K562 (cell line): ENCODE measurements around the gene PLEKHG4B. TPM values are rescaled to one million over a fixed set of nuclear protein-coding genes. Genes with fewer than 3 reads are reported as not detected.
A peak's percentile ranks its signal among the peaks of the same experiment; 100 is the strongest.

Source experiments
- ARHGAP35 ChIP-seq: fragments of 450-650 bp; IDR thresholded peaks from 2 replicates; pipeline ENCODE4 v1.6.1; 2018; ENCODE audit not compliant: partially characterized antibody
- ATF7 ChIP-seq: fragments of 450-650 bp; IDR thresholded peaks from 2 replicates; pipeline ENCODE4 v1.7.1; 2014; ENCODE audit warnings: mild to moderate bottlenecking, moderate library complexity
- CREM ChIP-seq: IDR thresholded peaks from 2 replicates; pipeline ENCODE4 v1.6.1; 2014; ENCODE audit warnings: antibody characterized with exemption, low read depth
- CTBP1 ChIP-seq: fragments of 450-650 bp; IDR thresholded peaks from 2 replicates; pipeline ENCODE4 v1.6.1; 2016; ENCODE audit warnings: borderline replicate concordance
- DIDO1 ChIP-seq: fragments of 450-650 bp; IDR thresholded peaks from 2 replicates; pipeline ENCODE4 v1.6.1; 2016; ENCODE audit warnings: low read depth, missing biosample characterization, missing genetic modification characterization
- E2F3 ChIP-seq: fragments of 250-450 bp; sonication (Bioruptor Pico); IDR thresholded peaks from 2 replicates; pipeline ENCODE4 v1.4.0; 2020; ENCODE audit warnings: mild to moderate bottlenecking
- FOXK2 ChIP-seq, 2 experiments: fragments of 450-650 bp; IDR thresholded peaks in 1 of 2; conservative IDR thresholded peaks in 1 of 2; 2 replicates each; pipeline ENCODE4 v1.6.1; 2016; ENCODE audit warnings: low read depth in 2 of 2, mild to moderate bottlenecking in 1 of 2
- FOXP1 ChIP-seq: sonication (generic); formaldehyde crosslinking; IDR thresholded peaks from 2 replicates; pipeline ENCODE4 v1.8.0; 2022; ENCODE audit warnings: mild to moderate bottlenecking, missing genetic modification reagents
- HOXB6 ChIP-seq: fragments of 250-450 bp; sonication (Bioruptor Pico); IDR thresholded peaks from 2 replicates; pipeline ENCODE4 v1.5.1; 2022; ENCODE audit warnings: mild to moderate bottlenecking, borderline replicate concordance
- MAFF ChIP-seq: IDR thresholded peaks from 2 replicates; pipeline ENCODE4 v1.6.1; 2012; ENCODE audit warnings: low read length, improper control_type of control experiment
- NCOA6 ChIP-seq: fragments of 450-650 bp; IDR thresholded peaks from 2 replicates; pipeline ENCODE4 v1.6.1; 2017; ENCODE audit warnings: mild to moderate bottlenecking
- NR3C1 ChIP-seq: sonication (generic); formaldehyde crosslinking; IDR thresholded peaks from 2 replicates; pipeline ENCODE4 v1.8.1; 2022; ENCODE audit warnings: missing genetic modification reagents
- PCBP2 ChIP-seq: fragments of 200-400 bp; formaldehyde crosslinking; IDR thresholded peaks from 2 replicates; pipeline ENCODE4 v1.6.1; 2018; ENCODE audit warnings: low read length, low read depth, mild to moderate bottlenecking, moderate library complexity; ENCODE audit not compliant: poor library complexity, severe bottlenecking
- PTRF ChIP-seq: fragments of 450-650 bp; IDR thresholded peaks from 2 replicates; pipeline ENCODE4 v1.6.1; 2016; ENCODE audit warnings: mild to moderate bottlenecking, missing genetic modification characterization, missing compliant biosample characterization
- PYGO2 ChIP-seq: fragments of 450-650 bp; IDR thresholded peaks from 2 replicates; pipeline ENCODE4 v1.6.1; 2016; ENCODE audit warnings: mild to moderate bottlenecking, missing genetic modification characterization, moderate library complexity, missing compliant biosample characterization
- RBM39 ChIP-seq: fragments of 200-400 bp; formaldehyde crosslinking; optimal IDR thresholded peaks from 2 replicates; pipeline ENCODE3; 2018; ENCODE audit warnings: low read depth, low read length
- SETDB1 ChIP-seq: IDR thresholded peaks from one replicate; pipeline ENCODE4 v1.6.1; 2012; ENCODE audit warnings: low read length, control low read depth, inconsistent platforms
- SMARCE1 ChIP-seq: fragments of 450-650 bp; IDR thresholded peaks from 2 replicates; pipeline ENCODE4 v1.7.1; 2016; ENCODE audit warnings: mild to moderate bottlenecking
- SREBF1 ChIP-seq: fragments of 150-350 bp; IDR thresholded peaks from 2 replicates; pipeline ENCODE4 v1.6.1; 2014; ENCODE audit warnings: antibody characterized with exemption, low read depth, low read length, borderline replicate concordance
- ZNF347 ChIP-seq: fragments of 450-650 bp; formaldehyde crosslinking; IDR thresholded peaks from 2 replicates; pipeline ENCODE4 v1.4.0; 2020; ENCODE audit warnings: low read depth, mild to moderate bottlenecking, moderate library complexity
- ZNF584 ChIP-seq: fragments of 200-800 bp; sonication (Bioruptor generic); IDR thresholded peaks from 2 replicates; pipeline ENCODE4 v1.6.1; 2016; ENCODE audit warnings: low read depth, mild to moderate bottlenecking, missing genetic modification characterization, missing compliant biosample characterization
- ZNF586 ChIP-seq: fragments of 450-650 bp; formaldehyde crosslinking; conservative IDR thresholded peaks from 2 replicates; pipeline ENCODE4 v1.4.0; 2020; ENCODE audit warnings: mild to moderate bottlenecking, moderate library complexity
- ZNF77 ChIP-seq: fragments of 250-450 bp; sonication (Bioruptor Pico); IDR thresholded peaks from 2 replicates; pipeline ENCODE4 v1.5.0; 2020
- polyA plus RNA-seq, 8 experiments: library from polyadenylated mRNA; depleted of rRNA in 4 of 8; stranded (reverse) in 5 of 8; unstranded in 3 of 8; fragments of >200 nt; fragmentation: Nextera tagmentation in 2 of 8; fragmentation: Illumina TruSeq in 1 of 8; extraction: Ambion mirVana in 2 of 8; extraction: Trizol in 1 of 8; gene quantifications; 2 replicates each; pipeline versions ENCODE4 v1.2.1 to v1.2.3, GENCODE V29; 2011 to 2014; ENCODE audit warnings: inconsistent platforms in 1 of 8, missing spikeins in 1 of 8
- total RNA-seq, 7 experiments: library from RNA; depleted of rRNA in 6 of 7; stranded (reverse); fragments of >200 nt in 6 of 7; fragmentation: Illumina TruSeq in 2 of 7; extraction: Trizol in 2 of 7; gene quantifications; 2 replicates each; pipeline versions ENCODE4 v1.2.1 to v1.2.3, GENCODE V29; 2011 to 2021; ENCODE audit warnings: low replicate concordance in 1 of 7
- TF ChIP-seq, protein P1 (sequence below): fragments of 450-650 bp; IDR thresholded peaks from 2 replicates; pipeline ENCODE4 v1.6.1; 2014; ENCODE audit warnings: low read depth, mild to moderate bottlenecking, moderate library complexity, borderline replicate concordance
- TF ChIP-seq, protein P2 (sequence below): fragments of 450-650 bp; formaldehyde crosslinking; IDR thresholded peaks from 2 replicates; pipeline ENCODE4 v1.4.0; 2022; ENCODE audit warnings: mild to moderate bottlenecking, moderate library complexity
- TF ChIP-seq, protein P3 (sequence below), 2 experiments: fragments of 200-800 bp in 1 of 2; sonication (Bioruptor generic) in 1 of 2; sonication (generic) in 1 of 2; formaldehyde crosslinking in 1 of 2; IDR thresholded peaks in 1 of 2; conservative IDR thresholded peaks in 1 of 2; 2 replicates each; pipeline versions ENCODE4 v1.5.0 to v1.6.1; 2016 to 2020; ENCODE audit warnings: missing compliant biosample characterization in 1 of 2, missing genetic modification characterization in 1 of 2, missing genetic modification reagents in 1 of 2

Gene PLEKHG4B
- total and polyA plus RNA-seq, 9 of the 15 experiments (the other 6 are each of a cell fraction or from before 2014, with no cell fraction given), result 0.02 TPM; not detected in 8

DNA sequence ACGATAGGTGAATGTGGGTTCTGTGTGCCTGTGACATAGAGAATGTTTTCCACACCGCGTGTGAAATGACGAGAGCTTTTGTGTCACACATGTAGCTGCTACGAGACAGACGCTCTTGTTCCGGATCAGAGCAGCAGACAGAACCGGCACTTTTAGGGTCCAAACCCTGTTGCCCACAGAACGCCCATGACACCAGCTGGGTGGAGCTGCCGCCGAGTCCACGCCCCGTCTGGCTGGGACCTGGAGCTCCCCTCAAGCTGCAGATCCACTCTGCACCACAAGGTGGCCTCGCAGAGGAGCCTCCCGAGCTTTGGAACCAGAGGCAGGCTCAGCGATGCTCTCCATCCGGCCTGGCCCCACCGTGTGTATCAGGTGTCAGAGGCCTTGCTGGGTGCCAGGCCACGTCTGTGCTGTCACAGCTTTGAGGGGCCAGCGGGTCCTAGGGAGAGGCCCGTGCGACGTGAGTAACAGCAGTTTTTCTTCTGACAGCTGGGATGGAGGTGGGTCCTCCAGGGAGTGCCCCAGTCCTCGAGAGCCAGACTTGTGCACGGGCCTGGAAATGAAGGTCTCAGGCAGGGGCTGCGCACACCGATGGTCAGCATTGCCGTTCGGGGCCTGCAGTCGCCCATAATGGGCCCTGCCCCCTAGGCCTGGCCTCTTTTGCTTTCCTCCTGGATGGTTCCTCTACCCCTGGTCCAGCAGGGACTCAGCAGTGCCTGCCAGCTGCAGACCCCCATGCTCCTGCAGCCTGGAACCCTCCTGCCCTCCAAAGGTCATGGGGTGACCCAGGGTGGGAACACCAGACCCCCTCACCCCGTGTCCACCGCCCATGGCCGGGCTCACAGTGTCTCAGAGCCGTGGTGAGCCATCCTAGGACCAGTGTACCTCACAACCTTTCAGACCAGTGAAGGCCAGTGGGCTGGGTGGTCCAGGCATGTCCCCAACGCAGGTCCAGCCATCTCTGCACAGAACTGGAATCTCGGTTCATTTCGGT, 96.8 kb downstream of the PLEKHG4B start (continued):
- TF ChIP-seq ZNF586 (CRISPR knock-in tag), result no peak
- no peak for TF ChIP-seq ZNF584 (CRISPR knock-in tag)
- no peak for TF ChIP-seq ATF7
- peak; percentile 84; the same call in 1 of the 2 replicates for TF ChIP-seq CTBP1
- TF ChIP-seq E2F3 (CRISPR knock-in tag), result no peak
- no peak for TF ChIP-seq ZNF77 (CRISPR knock-in tag)
- no peak for TF ChIP-seq ZNF347 (CRISPR knock-in tag)
- TF ChIP-seq FOXK2 (conservative IDR thresholded peaks at IDR 0.05 in 1 of 2, IDR thresholded peaks at IDR 0.05 in 1 of 2; ENCODE audit: low read depth in 2 of 2), result no peak
- TF ChIP-seq PTRF (tag), result no peak
- no peak for TF ChIP-seq ARHGAP35
- TF ChIP-seq DIDO1 (tag), result no peak
- TF ChIP-seq SMARCE1, result no peak
- no peak for TF ChIP-seq RBM39
- TF ChIP-seq, protein P1, sequence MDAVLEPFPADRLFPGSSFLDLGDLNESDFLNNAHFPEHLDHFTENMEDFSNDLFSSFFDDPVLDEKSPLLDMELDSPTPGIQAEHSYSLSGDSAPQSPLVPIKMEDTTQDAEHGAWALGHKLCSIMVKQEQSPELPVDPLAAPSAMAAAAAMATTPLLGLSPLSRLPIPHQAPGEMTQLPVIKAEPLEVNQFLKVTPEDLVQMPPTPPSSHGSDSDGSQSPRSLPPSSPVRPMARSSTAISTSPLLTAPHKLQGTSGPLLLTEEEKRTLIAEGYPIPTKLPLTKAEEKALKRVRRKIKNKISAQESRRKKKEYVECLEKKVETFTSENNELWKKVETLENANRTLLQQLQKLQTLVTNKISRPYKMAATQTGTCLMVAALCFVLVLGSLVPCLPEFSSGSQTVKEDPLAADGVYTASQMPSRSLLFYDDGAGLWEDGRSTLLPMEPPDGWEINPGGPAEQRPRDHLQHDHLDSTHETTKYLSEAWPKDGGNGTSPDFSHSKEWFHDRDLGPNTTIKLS, result no peak
- TF ChIP-seq FOXP1 (CRISPR knock-in tag), result no peak
- no peak for TF ChIP-seq SETDB1
- TF ChIP-seq, protein P2, sequence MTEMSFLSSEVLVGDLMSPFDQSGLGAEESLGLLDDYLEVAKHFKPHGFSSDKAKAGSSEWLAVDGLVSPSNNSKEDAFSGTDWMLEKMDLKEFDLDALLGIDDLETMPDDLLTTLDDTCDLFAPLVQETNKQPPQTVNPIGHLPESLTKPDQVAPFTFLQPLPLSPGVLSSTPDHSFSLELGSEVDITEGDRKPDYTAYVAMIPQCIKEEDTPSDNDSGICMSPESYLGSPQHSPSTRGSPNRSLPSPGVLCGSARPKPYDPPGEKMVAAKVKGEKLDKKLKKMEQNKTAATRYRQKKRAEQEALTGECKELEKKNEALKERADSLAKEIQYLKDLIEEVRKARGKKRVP (CRISPR knock-in tag), result no peak
- peak; percentile 27; the same call in 1 of the 2 replicates for TF ChIP-seq CREM
- TF ChIP-seq PYGO2 (tag), result no peak
- no peak for TF ChIP-seq MAFF
- TF ChIP-seq NCOA6, result no peak
- TF ChIP-seq PCBP2, result no peak
- no peak for TF ChIP-seq HOXB6 (CRISPR knock-in tag)
- no peak for TF ChIP-seq NR3C1 (CRISPR knock-in tag)
- TF ChIP-seq, protein P3, sequence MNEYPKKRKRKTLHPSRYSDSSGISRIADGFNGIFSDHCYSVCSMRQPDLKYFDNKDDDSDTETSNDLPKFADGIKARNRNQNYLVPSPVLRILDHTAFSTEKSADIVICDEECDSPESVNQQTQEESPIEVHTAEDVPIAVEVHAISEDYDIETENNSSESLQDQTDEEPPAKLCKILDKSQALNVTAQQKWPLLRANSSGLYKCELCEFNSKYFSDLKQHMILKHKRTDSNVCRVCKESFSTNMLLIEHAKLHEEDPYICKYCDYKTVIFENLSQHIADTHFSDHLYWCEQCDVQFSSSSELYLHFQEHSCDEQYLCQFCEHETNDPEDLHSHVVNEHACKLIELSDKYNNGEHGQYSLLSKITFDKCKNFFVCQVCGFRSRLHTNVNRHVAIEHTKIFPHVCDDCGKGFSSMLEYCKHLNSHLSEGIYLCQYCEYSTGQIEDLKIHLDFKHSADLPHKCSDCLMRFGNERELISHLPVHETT (CRISPR knock-in tag; conservative IDR thresholded peaks at IDR 0.05 in 1 of 2, IDR thresholded peaks at IDR 0.05 in 1 of 2), result no peak
- TF ChIP-seq SREBF1, result no peak
